OCI-LY1 (cell line): ENCODE results near the gene SELPLG.
A peak's percentile ranks its signal among the peaks of the same experiment; 100 is the strongest.

ENCODE experiments used
- H2AFZ ChIP-seq: fragments of 200-600 bp; sonication (generic), shearing (Covaris generic); 2 replicates; pipeline ENCODE4 v1.6.0; 2014; ENCODE audit warnings: antibody characterized with exemption, mild to moderate bottlenecking, low read length
- H3F3A ChIP-seq: fragments of 200-600 bp; sonication (generic), shearing (Covaris generic); 2 replicates; pipeline ENCODE4 v1.6.0; 2014; ENCODE audit warnings: mild to moderate bottlenecking, antibody characterized with exemption, low read length, moderate library complexity; ENCODE audit not compliant: insufficient read depth
- H3K27ac ChIP-seq: fragments of 200-600 bp; sonication (generic); 2 replicates; pipeline ENCODE4 v1.5.1; 2014; ENCODE audit warnings: low read length, mixed run types, mild to moderate bottlenecking, low read depth; ENCODE audit not compliant: poor library complexity, severe bottlenecking
- H3K27me3 ChIP-seq: fragments of 200-600 bp; sonication (generic); 2 replicates; pipeline ENCODE4 v1.6.0; 2014; ENCODE audit warnings: antibody characterized with exemption, mild to moderate bottlenecking, low read length, moderate library complexity; ENCODE audit not compliant: insufficient read depth
- H3K36me3 ChIP-seq: fragments of 200-600 bp; sonication (generic); 2 replicates; pipeline ENCODE4 v1.6.1; 2014; ENCODE audit warnings: mild to moderate bottlenecking, antibody characterized with exemption, low read length, moderate library complexity, mixed read lengths; ENCODE audit not compliant: insufficient read depth
- H3K4me1 ChIP-seq: fragments of 200-600 bp; sonication (generic); 2 replicates; pipeline ENCODE4 v1.5.1; 2014; ENCODE audit warnings: mild to moderate bottlenecking, low read length, moderate library complexity; ENCODE audit not compliant: insufficient read depth, severe bottlenecking
- H3K4me2 ChIP-seq: fragments of 200-600 bp; sonication (generic), shearing (Covaris generic); 2 replicates; pipeline ENCODE4 v1.6.1; 2014; ENCODE audit warnings: low read length
- H3K4me3 ChIP-seq: fragments of 200-600 bp; sonication (generic); 2 replicates; pipeline ENCODE4 v1.5.1; 2014; ENCODE audit warnings: low read length, low read depth, mild to moderate bottlenecking, mixed read lengths; ENCODE audit not compliant: poor library complexity, severe bottlenecking
- H3K79me2 ChIP-seq: fragments of 200-600 bp; shearing (Covaris generic); 2 replicates; pipeline ENCODE4 v1.6.1; 2016; ENCODE audit warnings: mixed run types, low read length, mixed read lengths; ENCODE audit not compliant: insufficient read depth
- H3K9ac ChIP-seq: fragments of 200-600 bp; sonication (generic), shearing (Covaris generic); 2 replicates; pipeline ENCODE4 v1.6.1; 2014; ENCODE audit warnings: mild to moderate bottlenecking, low read length, mixed read lengths
- H3K9me2 ChIP-seq: fragments of 200-600 bp; sonication (generic), shearing (Covaris generic); 2 replicates; pipeline ENCODE4 v1.6.1; 2014; ENCODE audit warnings: low read depth, mild to moderate bottlenecking, low read length, mixed read lengths
- H3K9me3 ChIP-seq: fragments of 200-600 bp; shearing (Covaris generic); 2 replicates; pipeline ENCODE4 v1.6.1; 2014; ENCODE audit warnings: low read length, mixed read lengths
- H4K20me1 ChIP-seq: fragments of 200-600 bp; sonication (generic), shearing (Covaris generic); 2 replicates; pipeline ENCODE4 v1.6.0; 2016; ENCODE audit warnings: mild to moderate bottlenecking, low read length; ENCODE audit not compliant: insufficient read depth
- EZH2 ChIP-seq: fragments of 200-600 bp; sonication (generic), shearing (Covaris generic); IDR thresholded peaks from 2 replicates; pipeline ENCODE4 v1.8.0; 2017; ENCODE audit warnings: borderline replicate concordance, mixed run types, mild to moderate bottlenecking, antibody characterized with exemption, low read length, moderate library complexity, mixed read lengths
- TF ChIP-seq, protein P1 (sequence below): fragments of 200-600 bp; sonication (generic), shearing (Covaris generic); IDR thresholded peaks from 2 replicates; pipeline ENCODE4 v1.5.1; 2017; ENCODE audit warnings: mild to moderate bottlenecking, antibody characterized with exemption, low read length, moderate library complexity, mixed read lengths

The SELPLG gene, protein sequence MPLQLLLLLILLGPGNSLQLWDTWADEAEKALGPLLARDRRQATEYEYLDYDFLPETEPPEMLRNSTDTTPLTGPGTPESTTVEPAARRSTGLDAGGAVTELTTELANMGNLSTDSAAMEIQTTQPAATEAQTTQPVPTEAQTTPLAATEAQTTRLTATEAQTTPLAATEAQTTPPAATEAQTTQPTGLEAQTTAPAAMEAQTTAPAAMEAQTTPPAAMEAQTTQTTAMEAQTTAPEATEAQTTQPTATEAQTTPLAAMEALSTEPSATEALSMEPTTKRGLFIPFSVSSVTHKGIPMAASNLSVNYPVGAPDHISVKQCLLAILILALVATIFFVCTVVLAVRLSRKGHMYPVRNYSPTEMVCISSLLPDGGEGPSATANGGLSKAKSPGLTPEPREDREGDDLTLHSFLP

DNA sequence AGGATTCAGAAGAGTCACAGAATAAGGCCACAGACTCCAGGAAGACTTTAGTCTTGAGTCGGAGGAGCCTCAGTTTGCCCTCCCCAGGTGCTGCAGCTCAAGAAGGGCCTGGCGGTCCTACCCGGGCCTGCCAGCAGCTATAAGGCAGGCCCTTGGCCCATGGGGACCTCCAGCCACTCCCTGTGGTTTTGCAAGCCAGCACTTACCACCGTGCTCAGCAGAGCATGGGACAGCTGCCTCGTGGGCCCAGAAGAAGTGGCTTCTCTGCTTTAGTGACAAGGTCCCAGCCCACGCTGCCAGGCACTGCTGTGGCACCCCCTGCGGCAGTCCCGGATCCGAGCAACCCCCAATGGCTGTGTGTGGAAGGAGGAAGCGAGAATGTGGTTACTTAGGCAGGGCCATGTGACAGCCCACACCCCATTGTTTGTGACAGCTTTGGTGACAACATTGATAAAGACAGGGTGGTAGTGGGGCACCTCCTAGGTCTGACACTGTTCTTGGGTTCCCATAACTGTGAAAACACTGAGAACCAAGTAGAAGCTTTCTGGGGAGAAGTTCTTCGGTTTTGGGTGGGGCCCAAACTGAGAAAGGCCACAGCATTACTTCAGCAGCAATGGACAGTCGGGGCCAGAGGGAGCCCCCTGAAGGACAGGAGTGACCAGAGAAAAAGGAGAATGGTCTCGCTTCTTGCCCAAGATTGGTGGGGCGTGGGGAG, at the start of gene SELPLG:
TSS of gene SELPLG (minus strand) at position 361 of the 715 bp plus-strand sequence. CDS start 9,587 bp downstream, outside the sequence.
- Histone ChIP-seq H3K9me2 (no peaks in the 10 kb centered on the region), H2AFZ (no peak within 1 kb of the TSS), H3K9ac (peak within 1 kb of the TSS; percentile 72), H3K4me1 (peaks cover 75% of the 10 kb centered on the region), H4K20me1 (no peaks in the 10 kb centered on the region), H3K36me3 (peaks cover under 1% of the 10 kb centered on the region; the same call in 1 of the 2 replicates), H3K4me2 (peak within 1 kb of the TSS; percentile 86), H3F3A (peaks cover 8% of the 10 kb centered on the region; the same call in 1 of the 2 replicates), H3K27me3 (no peaks in the 10 kb centered on the region), H3K4me3 (peak within 1 kb of the TSS; percentile 86), H3K9me3 (no peaks in the 10 kb centered on the region), H3K79me2 (no peaks in the 10 kb centered on the region), H3K27ac (peak within 1 kb of the TSS; percentile 100)
- TF ChIP-seq, protein P1, sequence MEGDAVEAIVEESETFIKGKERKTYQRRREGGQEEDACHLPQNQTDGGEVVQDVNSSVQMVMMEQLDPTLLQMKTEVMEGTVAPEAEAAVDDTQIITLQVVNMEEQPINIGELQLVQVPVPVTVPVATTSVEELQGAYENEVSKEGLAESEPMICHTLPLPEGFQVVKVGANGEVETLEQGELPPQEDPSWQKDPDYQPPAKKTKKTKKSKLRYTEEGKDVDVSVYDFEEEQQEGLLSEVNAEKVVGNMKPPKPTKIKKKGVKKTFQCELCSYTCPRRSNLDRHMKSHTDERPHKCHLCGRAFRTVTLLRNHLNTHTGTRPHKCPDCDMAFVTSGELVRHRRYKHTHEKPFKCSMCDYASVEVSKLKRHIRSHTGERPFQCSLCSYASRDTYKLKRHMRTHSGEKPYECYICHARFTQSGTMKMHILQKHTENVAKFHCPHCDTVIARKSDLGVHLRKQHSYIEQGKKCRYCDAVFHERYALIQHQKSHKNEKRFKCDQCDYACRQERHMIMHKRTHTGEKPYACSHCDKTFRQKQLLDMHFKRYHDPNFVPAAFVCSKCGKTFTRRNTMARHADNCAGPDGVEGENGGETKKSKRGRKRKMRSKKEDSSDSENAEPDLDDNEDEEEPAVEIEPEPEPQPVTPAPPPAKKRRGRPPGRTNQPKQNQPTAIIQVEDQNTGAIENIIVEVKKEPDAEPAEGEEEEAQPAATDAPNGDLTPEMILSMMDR = peak; percentile 18; the same call in 1 of the 2 replicates
- no peak for TF ChIP-seq EZH2

DNA sequence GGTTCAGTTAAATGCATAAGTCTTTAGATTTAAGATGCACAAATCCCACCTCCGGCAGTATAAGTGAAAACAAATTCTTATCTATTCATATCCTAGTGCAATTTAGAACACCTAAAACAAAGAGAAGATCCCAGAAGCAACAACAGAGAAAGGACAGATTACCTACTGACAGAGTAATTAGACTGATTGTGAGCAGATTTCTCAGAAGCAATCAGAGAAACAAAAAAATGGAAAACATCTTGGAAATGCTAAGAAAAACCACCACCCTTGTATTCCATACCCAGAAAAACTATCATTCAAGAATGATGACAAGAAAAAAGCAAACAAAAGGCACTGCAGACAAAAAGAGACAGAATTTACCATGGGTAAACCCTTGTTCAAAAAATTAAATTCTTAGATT, 47.6 kb upstream of the SELPLG start:
- H3F3A ChIP-seq = no peaks in the 10 kb centered on the region
- no peak overlapping the region for H3K4me2 ChIP-seq
- H3K9me3 ChIP-seq = no peaks in the 10 kb centered on the region
- peaks cover 7% of the 10 kb centered on the region; the same call in 1 of the 2 replicates for H3K79me2 ChIP-seq
- no peak overlapping the region for H2AFZ ChIP-seq
- no peaks in the 10 kb centered on the region for H3K9me2 ChIP-seq
- H3K36me3 ChIP-seq = no peaks in the 10 kb centered on the region
- no peak overlapping the region for H3K9ac ChIP-seq
- no peak for TF ChIP-seq EZH2
- TF ChIP-seq, protein P1 = no peak
- H3K4me1 ChIP-seq = peaks cover 11% of the 10 kb centered on the region
- no peaks in the 10 kb centered on the region for H3K27me3 ChIP-seq
- no peak overlapping the region for H3K4me3 ChIP-seq
- no peak overlapping the region for H3K27ac ChIP-seq
- no peaks in the 10 kb centered on the region for H4K20me1 ChIP-seq

DNA sequence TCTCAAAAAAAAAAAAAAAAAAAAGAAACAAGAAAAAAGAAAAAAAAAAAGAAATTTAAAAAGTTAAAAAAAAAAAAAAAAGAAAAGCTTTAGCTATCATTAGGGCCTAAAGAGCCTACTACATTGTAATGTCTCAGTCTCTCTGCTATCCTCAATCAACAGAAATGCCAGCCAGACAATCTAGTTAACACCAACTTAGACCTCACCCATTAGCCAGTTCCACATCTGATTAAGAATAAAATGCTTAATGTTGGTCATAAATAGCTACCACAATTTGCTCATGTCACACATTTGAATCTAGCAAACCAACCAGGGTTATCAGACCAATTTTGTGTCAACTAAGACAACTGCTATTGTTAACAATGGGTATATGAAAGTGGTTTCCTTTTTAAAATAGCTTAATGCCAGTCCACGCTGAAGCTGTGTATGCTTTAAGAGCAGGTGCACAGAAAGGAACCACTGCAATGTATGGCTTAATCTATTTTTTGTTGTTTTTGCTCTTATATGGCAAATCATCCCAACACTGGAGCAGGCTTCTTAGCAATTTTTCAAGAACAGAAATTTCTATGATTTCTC, 45.5 kb upstream of the SELPLG start:
- Histone ChIP-seq H3K9me3 (no peaks in the 10 kb centered on the region), H3K4me3 (no peak overlapping the region), H3K4me1 (peaks cover 6% of the 10 kb centered on the region), H3K79me2 (peaks cover 7% of the 10 kb centered on the region; the same call in 1 of the 2 replicates), H3K36me3 (no peaks in the 10 kb centered on the region), H3K27ac (no peak overlapping the region), H3K4me2 (no peak overlapping the region), H3F3A (no peaks in the 10 kb centered on the region), H3K9me2 (no peaks in the 10 kb centered on the region), H2AFZ (no peak overlapping the region), H3K9ac (no peak overlapping the region), H3K27me3 (no peaks in the 10 kb centered on the region), H4K20me1 (no peaks in the 10 kb centered on the region)
- TF ChIP-seq, protein P1 = no peak
- no peak for TF ChIP-seq EZH2
